Mucosa of descending colon (tissue), 3 donors: ENCODE results near the gene ALDH1B1. TPM values are rescaled to one million over a fixed set of nuclear protein-coding genes. Genes with fewer than 3 reads are reported as not detected.

Experiments
- ATAC-seq: fragments of 200-7000 bp; cut with Tn5 transposase; one replicate; pipeline ENCODE4 v1.9.1; 2020; ENCODE audit warnings: mild to moderate bottlenecking, moderate library complexity
- DNase-seq, 3 donors: peaks; one replicate each; pipeline ENCODE4 v3.0.0-alpha.2; 2020
- H3K36me3 ChIP-seq: fragments of 200-600 bp; one replicate; pipeline ENCODE4 v1.8.0; 2021; ENCODE audit warnings: low read depth, mild to moderate bottlenecking
- H3K4me1 ChIP-seq: fragments of 200-600 bp; one replicate; pipeline ENCODE4 v1.8.0; 2021; ENCODE audit warnings: low read depth, mild to moderate bottlenecking
- H3K4me3 ChIP-seq: fragments of 200-600 bp; one replicate; pipeline ENCODE4 v1.8.0; 2021; ENCODE audit warnings: mild to moderate bottlenecking
- H3K9me3 ChIP-seq: fragments of 200-600 bp; one replicate; pipeline ENCODE4 v1.8.0; 2021; ENCODE audit warnings: mild to moderate bottlenecking
- CTCF ChIP-seq: fragments of 200-600 bp; IDR thresholded peaks from one replicate; pipeline ENCODE4 v1.8.0; 2022; ENCODE audit warnings: antibody characterized with exemption, mild to moderate bottlenecking
- intact Hi-C, 2 donors: fragments of 100-400 bp; cut with DNase I in 1 of 2; cut with micrococcal nuclease in 1 of 2; formaldehyde crosslinking; loops; one replicate each; pipeline versions ENCODE4 v1.11.0 to v1.11.1; 2022; cut with DNase I, micrococcal nuclease
- total RNA-seq, 3 donors: library from RNA; stranded (reverse); fragmentation: NEBNext Ultra II Directional in 2 of 3; extraction: Animal tissue kit (Norgen Biotek cat#: 25700) in 2 of 3; gene quantifications; one replicate each; pipeline versions ENCODE4 v1.2.1 to v1.2.4, GENCODE V29; 2021 to 2023
- donor health status: DM: no; HTN: no; CAD: no; lungs with moderate emphysema.
- donor health status: DM: no; HTN: no; CAD: no.
- donor health status: DM: no; HTN: yes; CAD: no.

Gene ALDH1B1
- total RNA-seq, 3 donors from 2014 or later: 39.5 to 58.1 (median 52.5) TPM

- TF ChIP-seq CTCF: no peak
- ATAC-seq (no peak), DNase-seq (no peak)
- no peaks in the 10 kb centered on the region for H3K36me3 ChIP-seq
- H3K9me3 ChIP-seq: no peaks in the 10 kb centered on the region
- intact Hi-C loops: no loop called here
- no peaks in the 10 kb centered on the region for H3K4me1 ChIP-seq
- no peak overlapping the region for H3K4me3 ChIP-seq
Measured at GRCh38 chr9:38358390-38359296, 33.9 kb upstream of the ALDH1B1 start.

GRCh38 chr9:38359297-38359653, 33.2 kb upstream of the ALDH1B1 start:
- Histone ChIP-seq H3K9me3 (no peaks in the 10 kb centered on the region), H3K4me3 (no peak overlapping the region), H3K4me1 (no peaks in the 10 kb centered on the region), H3K36me3 (no peaks in the 10 kb centered on the region)
- intact Hi-C loops: no loop called here
- DNase-seq (no peak), ATAC-seq (no peak)
- TF ChIP-seq CTCF: no peak

DNA sequence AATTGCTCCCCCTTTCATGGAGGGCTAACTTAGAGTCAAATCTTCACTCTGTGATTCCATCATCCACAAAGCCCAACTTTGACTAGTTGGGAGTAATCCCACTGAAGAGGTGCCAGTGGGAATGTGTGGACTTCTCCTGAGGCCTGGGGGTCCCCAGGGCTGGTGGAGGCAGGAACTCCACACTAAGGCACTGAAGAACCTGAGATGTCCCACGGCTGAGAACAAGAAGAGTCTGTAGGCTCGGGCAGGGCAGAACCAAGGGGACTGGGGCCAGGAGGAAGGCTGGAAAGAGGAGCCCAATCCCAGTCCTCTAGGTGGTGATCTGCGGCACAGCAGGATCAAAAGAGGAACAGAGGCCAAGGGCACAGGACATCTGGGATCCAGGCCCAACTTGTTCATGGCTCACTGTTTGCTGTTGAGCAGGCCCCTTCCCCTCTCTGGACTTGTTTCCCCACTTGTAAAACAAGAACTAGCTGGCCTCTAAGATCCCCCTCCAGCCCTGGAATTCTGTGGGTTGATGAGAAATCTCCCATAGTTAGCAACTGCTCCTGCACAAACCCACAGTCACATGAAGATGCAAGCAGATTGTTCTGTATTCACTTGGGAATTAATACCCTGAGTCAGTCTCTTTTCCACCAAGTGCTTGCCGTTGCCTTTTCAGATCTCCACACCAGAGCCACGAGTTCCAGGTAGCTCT, 32.7 kb upstream of the ALDH1B1 start:
- Histone ChIP-seq H3K9me3 (no peaks in the 10 kb centered on the region), H3K36me3 (no peaks in the 10 kb centered on the region), H3K4me1 (no peaks in the 10 kb centered on the region), H3K4me3 (no peak overlapping the region)
- no peak for TF ChIP-seq CTCF
- intact Hi-C loops: loop anchor here in 1 of 2 donors (5.0 kb wide), 1 partner anchor 448 kb away; no protein-coding TSS in a partner anchor
- ATAC-seq (no peak), DNase-seq (no peak)

GRCh38 chr9:38360839-38361472, 31.5 kb upstream of the ALDH1B1 start:
- Histone ChIP-seq H3K4me3 (no peak overlapping the region), H3K36me3 (no peaks in the 10 kb centered on the region), H3K4me1 (no peaks in the 10 kb centered on the region), H3K9me3 (no peaks in the 10 kb centered on the region)
- DNase-seq (no peak), ATAC-seq (no peak)
- intact Hi-C loops: loop anchor here in 1 of 2 donors (5.0 kb wide), 1 partner anchor 449 kb away; no protein-coding TSS in a partner anchor
- TF ChIP-seq CTCF: no peak

DNA sequence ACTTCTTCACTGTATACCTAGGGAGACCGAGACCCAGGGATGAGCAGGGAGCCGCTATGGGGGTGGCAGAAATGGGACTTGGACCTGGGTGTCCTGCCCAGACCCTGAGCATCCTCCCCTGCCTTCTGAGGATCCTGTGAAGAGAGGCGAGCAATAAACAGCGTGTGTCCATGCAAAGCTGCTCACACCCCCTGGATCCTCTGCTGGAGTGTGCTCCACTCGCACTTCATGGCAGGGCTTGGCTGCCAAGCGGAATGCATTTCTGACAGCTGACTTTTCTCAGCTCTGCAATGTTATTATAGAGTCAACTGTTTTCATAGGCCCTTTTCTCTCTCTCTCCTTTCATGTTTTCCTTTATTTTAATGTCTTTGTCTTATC, 31.0 kb upstream of the ALDH1B1 start:
- H3K9me3 ChIP-seq: no peaks in the 10 kb centered on the region
- TF ChIP-seq CTCF: no peak
- no peak overlapping the region for H3K4me3 ChIP-seq
- no peaks in the 10 kb centered on the region for H3K36me3 ChIP-seq
- no peak for DNase-seq
- no peaks in the 10 kb centered on the region for H3K4me1 ChIP-seq
- intact Hi-C loops: loop anchor here in 1 of 2 donors (5.0 kb wide), 1 partner anchor 449 kb away; no protein-coding TSS in a partner anchor
- no peak for ATAC-seq
